Body of pancreas (tissue), 4 donors: Measurements from ENCODE around the gene TBL1XR1.

ENCODE experiments used
- POLR2A ChIP-seq, 3 donors: fragments of 450-650 bp; IDR thresholded peaks; one replicate each; pipeline ENCODE4 v1.6.1; 2016; ENCODE audit warnings: antibody characterized with exemption in 3 of 3, mild to moderate bottlenecking in 2 of 3
- TF ChIP-seq, protein P1 (sequence below), 7 experiments: fragments of 450-650 bp in 4 of 7; fragments of 200-600 bp in 3 of 7; sonication (generic) in 3 of 7; IDR thresholded peaks; one replicate each; pipeline ENCODE4 v1.5.1; 2016 to 2019; ENCODE audit warnings: antibody characterized with exemption in 7 of 7

- TF ChIP-seq, protein P1, sequence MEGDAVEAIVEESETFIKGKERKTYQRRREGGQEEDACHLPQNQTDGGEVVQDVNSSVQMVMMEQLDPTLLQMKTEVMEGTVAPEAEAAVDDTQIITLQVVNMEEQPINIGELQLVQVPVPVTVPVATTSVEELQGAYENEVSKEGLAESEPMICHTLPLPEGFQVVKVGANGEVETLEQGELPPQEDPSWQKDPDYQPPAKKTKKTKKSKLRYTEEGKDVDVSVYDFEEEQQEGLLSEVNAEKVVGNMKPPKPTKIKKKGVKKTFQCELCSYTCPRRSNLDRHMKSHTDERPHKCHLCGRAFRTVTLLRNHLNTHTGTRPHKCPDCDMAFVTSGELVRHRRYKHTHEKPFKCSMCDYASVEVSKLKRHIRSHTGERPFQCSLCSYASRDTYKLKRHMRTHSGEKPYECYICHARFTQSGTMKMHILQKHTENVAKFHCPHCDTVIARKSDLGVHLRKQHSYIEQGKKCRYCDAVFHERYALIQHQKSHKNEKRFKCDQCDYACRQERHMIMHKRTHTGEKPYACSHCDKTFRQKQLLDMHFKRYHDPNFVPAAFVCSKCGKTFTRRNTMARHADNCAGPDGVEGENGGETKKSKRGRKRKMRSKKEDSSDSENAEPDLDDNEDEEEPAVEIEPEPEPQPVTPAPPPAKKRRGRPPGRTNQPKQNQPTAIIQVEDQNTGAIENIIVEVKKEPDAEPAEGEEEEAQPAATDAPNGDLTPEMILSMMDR (IDR thresholded peaks at IDR 0.05) = no peak
- no peak for TF ChIP-seq POLR2A (IDR thresholded peaks at IDR 0.05)
Observed at GRCh38 chr3:177058648-177059047, 138.6 kb downstream of the TBL1XR1 start.
